HEK293T (cell line): Measurements from ENCODE around the gene RPL7L1.

Source experiments
- ARNT ChIP-seq: fragments of 450-650 bp; IDR thresholded peaks from 2 replicates; pipeline ENCODE4 v1.6.1; 2017; ENCODE audit warnings: mild to moderate bottlenecking
- CTBP1 ChIP-seq: fragments of 450-650 bp; IDR thresholded peaks from 2 replicates; pipeline ENCODE4 v1.6.1; 2016; ENCODE audit warnings: borderline replicate concordance
- FOXA1 ChIP-seq: fragments of 450-650 bp; IDR thresholded peaks from 2 replicates; pipeline ENCODE4 v1.6.1; 2016; ENCODE audit warnings: mild to moderate bottlenecking
- FOXK2 ChIP-seq: fragments of 450-650 bp; IDR thresholded peaks from 2 replicates; pipeline ENCODE4 v1.6.1; 2016; ENCODE audit warnings: mild to moderate bottlenecking
- HDGF ChIP-seq: fragments of 450-650 bp; IDR thresholded peaks from 2 replicates; pipeline ENCODE4 v1.6.1; 2017; ENCODE audit warnings: antibody characterized with exemption, borderline replicate concordance
- L3MBTL2 ChIP-seq: fragments of 450-650 bp; conservative IDR thresholded peaks from 2 replicates; pipeline ENCODE4 v1.6.1; 2016; ENCODE audit warnings: mild to moderate bottlenecking
- LEF1 ChIP-seq: fragments of 450-650 bp; IDR thresholded peaks from 2 replicates; pipeline ENCODE4 v1.6.1; 2017; ENCODE audit warnings: mild to moderate bottlenecking, borderline replicate concordance
- NFRKB ChIP-seq: fragments of 450-650 bp; IDR thresholded peaks from 2 replicates; pipeline ENCODE4 v1.6.1; 2016; ENCODE audit warnings: mild to moderate bottlenecking, moderate library complexity
- PKNOX1 ChIP-seq: fragments of 450-650 bp; IDR thresholded peaks from 2 replicates; pipeline ENCODE4 v1.6.1; 2016
- SP1 ChIP-seq: fragments of 450-650 bp; IDR thresholded peaks from 2 replicates; pipeline ENCODE4 v1.6.1; 2017

GRCh38 chr6:42936398-42936797 lies 57.0 kb downstream of the RPL7L1 start:
- TF ChIP-seq FOXA1 (no peak), FOXK2 (no peak), CTBP1 (no peak), HDGF (no peak), SP1 (no peak), L3MBTL2 (no peak), NFRKB (no peak), LEF1 (no peak), PKNOX1 (no peak), ARNT (no peak)
